H9 (cell line): ENCODE measurements around the gene ALPG. TPM values are rescaled to one million over a fixed set of nuclear protein-coding genes. Genes with fewer than 3 reads are reported as not detected.
A peak's percentile ranks its signal among the peaks of the same experiment; 100 is the strongest.

ENCODE experiments used
- DNase-seq: peaks from one replicate; pipeline ENCODE4 v3.0.0-alpha.2; 2017
- H2AFZ ChIP-seq: one replicate; pipeline ENCODE4 v1.6.1; 2013; ENCODE audit warnings: mild to moderate bottlenecking, low read length, control low read depth, moderate library complexity
- H2AK5ac ChIP-seq: 2 replicates; pipeline ENCODE4 v1.6.1; 2013; ENCODE audit warnings: low read length, control low read depth, mixed read lengths; ENCODE audit not compliant: insufficient read length
- H2BK120ac ChIP-seq: one replicate; pipeline ENCODE4 v1.6.1; 2013; ENCODE audit warnings: low read depth, mild to moderate bottlenecking, low read length, control low read depth, inconsistent platforms; ENCODE audit not compliant: poor library complexity, severe bottlenecking
- H2BK12ac ChIP-seq: 2 replicates; pipeline ENCODE4 v1.6.1; 2013; ENCODE audit warnings: low read length, control low read depth, mixed read lengths, low read depth; ENCODE audit not compliant: insufficient read length
- H2BK15ac ChIP-seq: 2 replicates; pipeline ENCODE4 v1.6.1; 2013; ENCODE audit warnings: low read depth, low read length, control low read depth
- H2BK20ac ChIP-seq: one replicate; pipeline ENCODE4 v1.6.1; 2013; ENCODE audit warnings: low read depth, mild to moderate bottlenecking, low read length, control low read depth, inconsistent platforms; ENCODE audit not compliant: poor library complexity, severe bottlenecking
- H2BK5ac ChIP-seq: 2 replicates; pipeline ENCODE4 v1.6.1; 2013; ENCODE audit warnings: low read length, control low read depth, mixed read lengths; ENCODE audit not compliant: insufficient read length
- H3K14ac ChIP-seq: 2 replicates; pipeline ENCODE4 v1.6.1; 2013; ENCODE audit warnings: low read length, control low read depth; ENCODE audit not compliant: insufficient read depth
- H3K18ac ChIP-seq: 2 replicates; pipeline ENCODE4 v1.6.1; 2013; ENCODE audit warnings: low read depth, mild to moderate bottlenecking, mixed read lengths, low read length, control low read depth; ENCODE audit not compliant: insufficient read length
- H3K23ac ChIP-seq: 2 replicates; pipeline ENCODE4 v1.6.1; 2013; ENCODE audit warnings: low read length, control low read depth, mixed read lengths, low read depth; ENCODE audit not compliant: insufficient read length
- H3K23me2 ChIP-seq: 2 replicates; pipeline ENCODE4 v1.6.1; 2013; ENCODE audit warnings: low read depth, mild to moderate bottlenecking, mixed read lengths, low read length, control low read depth; ENCODE audit not compliant: insufficient read length, poor library complexity, severe bottlenecking
- H3K27ac ChIP-seq: 2 replicates; pipeline ENCODE4 v1.5.1; 2013; ENCODE audit warnings: low read length, control low read depth, mixed read lengths, low read depth; ENCODE audit not compliant: insufficient read length
- H3K27me3 ChIP-seq: 2 replicates; pipeline ENCODE4 v1.6.1; 2013; ENCODE audit warnings: low read length, control low read depth, inconsistent platforms; ENCODE audit not compliant: insufficient read depth
- H3K4ac ChIP-seq: 2 replicates; pipeline ENCODE4 v1.6.1; 2013; ENCODE audit warnings: low read depth, mild to moderate bottlenecking, control low read depth, inconsistent platforms, low read length, moderate library complexity
- H3K4me1 ChIP-seq: 2 replicates; pipeline ENCODE4 v1.6.1; 2013; ENCODE audit warnings: low read length, control low read depth, inconsistent platforms; ENCODE audit not compliant: insufficient read depth
- H3K4me2 ChIP-seq: 2 replicates; pipeline ENCODE4 v1.6.1; 2013; ENCODE audit warnings: low read length, control low read depth, mixed read lengths; ENCODE audit not compliant: insufficient read length, insufficient read depth
- H3K56ac ChIP-seq: 2 replicates; pipeline ENCODE4 v1.6.1; 2013; ENCODE audit warnings: low read depth, mild to moderate bottlenecking, mixed read lengths, low read length, control low read depth; ENCODE audit not compliant: insufficient read length
- H3K79me1 ChIP-seq: 2 replicates; pipeline ENCODE4 v1.6.1; 2013; ENCODE audit warnings: low read depth, mild to moderate bottlenecking, moderate library complexity, low read length, control low read depth, inconsistent platforms; ENCODE audit not compliant: insufficient read depth, poor library complexity, severe bottlenecking
- H3K79me2 ChIP-seq: 2 replicates; pipeline ENCODE4 v1.6.1; 2013; ENCODE audit warnings: low read length, control low read depth, inconsistent platforms; ENCODE audit not compliant: insufficient read depth
- H3K9ac ChIP-seq: 2 replicates; pipeline ENCODE4 v1.6.1; 2013; ENCODE audit warnings: low read length, control low read depth, mixed read lengths; ENCODE audit not compliant: insufficient read length; ENCODE audit errors: extremely low read depth
- H3K9me3 ChIP-seq: one replicate; pipeline ENCODE4 v1.6.1; 2013; ENCODE audit warnings: low read depth, low read length, inconsistent platforms; ENCODE audit not compliant: control insufficient read depth
- H3T11ph ChIP-seq: one replicate; pipeline ENCODE4 v1.6.1; 2013; ENCODE audit warnings: mild to moderate bottlenecking, low read length, control low read depth, inconsistent platforms
- H4K20me1 ChIP-seq: one replicate; pipeline ENCODE4 v1.6.1; 2013; ENCODE audit not compliant: control insufficient read depth, insufficient read length, insufficient read depth
- H4K5ac ChIP-seq: 2 replicates; pipeline ENCODE4 v1.6.1; 2013; ENCODE audit warnings: low read depth, mild to moderate bottlenecking, mixed read lengths, low read length, control low read depth; ENCODE audit not compliant: insufficient read length
- H4K8ac ChIP-seq: replicated peaks from 2 replicates; pipeline ENCODE4 v1.6.1; 2013; ENCODE audit warnings: low read length, control low read depth, mixed read lengths, low read depth; ENCODE audit not compliant: insufficient read length
- H4K91ac ChIP-seq: 2 replicates; pipeline ENCODE4 v1.6.1; 2013; ENCODE audit warnings: low read depth, mild to moderate bottlenecking, moderate library complexity, mixed read lengths, low read length, control low read depth; ENCODE audit not compliant: insufficient read length
- H3K27ac Mint-ChIP-seq, 3 experiments: 2 replicates in 2 of 3; 3 replicates in 1 of 3; pipeline ENCODE4 v1.8.0; 2020 to 2021; ENCODE audit warnings: mixed read lengths in 3 of 3, mild to moderate bottlenecking in 1 of 3, moderate library complexity in 1 of 3
- H3K27me3 Mint-ChIP-seq: 2 replicates; pipeline ENCODE4 v1.8.0; 2021; ENCODE audit warnings: low read depth, mild to moderate bottlenecking, moderate library complexity, mixed read lengths
- H3K36me3 Mint-ChIP-seq, 3 experiments: 2 replicates in 2 of 3; 3 replicates in 1 of 3; pipeline ENCODE4 v1.8.0; 2020 to 2021; ENCODE audit warnings: low read depth in 3 of 3, mixed read lengths in 3 of 3; ENCODE audit not compliant: insufficient read depth in 1 of 3
- H3K4me1 Mint-ChIP-seq, 2 experiments: 2 replicates each; pipeline ENCODE4 v1.8.0; 2020; ENCODE audit warnings: mixed read lengths in 2 of 2
- H3K4me3 Mint-ChIP-seq, 2 experiments: 2 replicates in 1 of 2; 3 replicates in 1 of 2; pipeline ENCODE4 v1.8.0; 2020 to 2021; ENCODE audit warnings: mild to moderate bottlenecking in 2 of 2, mixed read lengths in 2 of 2, moderate library complexity in 1 of 2
- H3K9me3 Mint-ChIP-seq, 2 experiments: 2 replicates in 1 of 2; 3 replicates in 1 of 2; pipeline ENCODE4 v1.8.0; 2020; ENCODE audit warnings: mild to moderate bottlenecking in 2 of 2, mixed read lengths in 2 of 2, moderate library complexity in 1 of 2
- WGBS: extraction: QIAGEN DNeasy Blood & Tissue Kit; methylation state at CpG from one replicate; pipeline ENCODE4 v1.1.7; 2013; ENCODE audit warnings: missing lambda C conversion rate, low lambda C conversion rate, mixed read lengths; ENCODE audit not compliant: insufficient read length; ENCODE audit errors: extremely low coverage; 5-methylcytosine and 5-hydroxymethylcytosine counted together
- total RNA-seq: library from RNA; stranded (reverse); gene quantifications from 2 replicates; pipeline ENCODE4 v1.2.1, GENCODE V29; 2021
- TF ChIP-seq, protein P1 (sequence below): fragments of 200-600 bp; sonication (generic); conservative IDR thresholded peaks from 3 replicates; pipeline ENCODE4 v1.8.0; 2021; ENCODE audit warnings: antibody characterized with exemption, mild to moderate bottlenecking

ALPG gene
- total RNA-seq, 1 experiment from 2014 or later, result 1.3 TPM

DNA sequence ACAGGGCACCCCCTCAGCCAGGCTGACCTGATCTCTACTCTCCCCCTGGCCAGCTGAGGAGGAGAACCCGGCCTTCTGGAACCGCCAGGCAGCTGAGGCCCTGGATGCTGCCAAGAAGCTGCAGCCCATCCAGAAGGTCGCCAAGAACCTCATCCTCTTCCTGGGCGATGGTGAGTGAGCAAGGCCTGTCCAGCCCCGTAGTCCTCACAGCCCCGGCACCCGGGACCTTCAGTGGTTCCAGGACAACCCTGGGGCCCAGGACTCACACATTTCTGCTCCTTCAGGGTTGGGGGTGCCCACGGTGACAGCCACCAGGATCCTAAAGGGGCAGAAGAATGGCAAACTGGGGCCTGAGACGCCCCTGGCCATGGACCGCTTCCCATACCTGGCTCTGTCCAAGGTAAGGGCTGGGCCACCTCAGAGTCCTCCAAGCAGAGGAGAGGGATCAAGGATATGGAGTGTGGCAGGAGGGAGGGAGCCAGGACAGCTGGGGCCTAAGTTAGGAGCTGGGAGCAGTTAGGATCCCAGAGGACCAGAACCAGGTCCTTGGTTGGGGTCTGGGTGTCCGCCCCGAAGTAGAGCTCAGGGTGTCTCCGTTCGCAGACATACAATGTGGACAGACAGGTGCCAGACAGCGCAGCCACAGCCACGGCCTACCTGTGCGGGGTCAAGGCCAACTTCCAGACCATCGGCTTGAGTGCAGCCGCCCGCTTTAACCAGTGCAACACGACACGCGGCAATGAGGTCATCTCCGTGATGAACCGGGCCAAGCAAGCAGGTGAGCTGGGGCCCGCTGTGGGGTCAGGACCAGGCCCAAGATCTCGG lies 49.9 kb downstream of the ALPG start:
- H2BK20ac ChIP-seq, result no peak overlapping the region
- no CpG with 5 or more reads among the region's 27 CpGs for WGBS
- no peaks in the 10 kb centered on the region for H3K9me3 Mint-ChIP-seq
- H3K27me3 ChIP-seq, result no peaks in the 10 kb centered on the region
- H2BK120ac ChIP-seq, result no peak overlapping the region
- H4K8ac ChIP-seq, result no peak overlapping the region
- H3K23ac ChIP-seq, result no peak overlapping the region
- H2BK5ac ChIP-seq, result no peak overlapping the region
- no peak overlapping the region for H3K18ac ChIP-seq
- no peak overlapping the region for H2AK5ac ChIP-seq
- no peak overlapping the region for H3K14ac ChIP-seq
- no peak overlapping the region for H3K4ac ChIP-seq
- H3K36me3 Mint-ChIP-seq, result no peaks in the 10 kb centered on the region
- H3K56ac ChIP-seq, result no peak overlapping the region
- no peaks in the 10 kb centered on the region for H3K9me3 ChIP-seq
- H3K4me2 ChIP-seq, result no peak overlapping the region
- no peak overlapping the region for H2BK12ac ChIP-seq
- TF ChIP-seq, protein P1, sequence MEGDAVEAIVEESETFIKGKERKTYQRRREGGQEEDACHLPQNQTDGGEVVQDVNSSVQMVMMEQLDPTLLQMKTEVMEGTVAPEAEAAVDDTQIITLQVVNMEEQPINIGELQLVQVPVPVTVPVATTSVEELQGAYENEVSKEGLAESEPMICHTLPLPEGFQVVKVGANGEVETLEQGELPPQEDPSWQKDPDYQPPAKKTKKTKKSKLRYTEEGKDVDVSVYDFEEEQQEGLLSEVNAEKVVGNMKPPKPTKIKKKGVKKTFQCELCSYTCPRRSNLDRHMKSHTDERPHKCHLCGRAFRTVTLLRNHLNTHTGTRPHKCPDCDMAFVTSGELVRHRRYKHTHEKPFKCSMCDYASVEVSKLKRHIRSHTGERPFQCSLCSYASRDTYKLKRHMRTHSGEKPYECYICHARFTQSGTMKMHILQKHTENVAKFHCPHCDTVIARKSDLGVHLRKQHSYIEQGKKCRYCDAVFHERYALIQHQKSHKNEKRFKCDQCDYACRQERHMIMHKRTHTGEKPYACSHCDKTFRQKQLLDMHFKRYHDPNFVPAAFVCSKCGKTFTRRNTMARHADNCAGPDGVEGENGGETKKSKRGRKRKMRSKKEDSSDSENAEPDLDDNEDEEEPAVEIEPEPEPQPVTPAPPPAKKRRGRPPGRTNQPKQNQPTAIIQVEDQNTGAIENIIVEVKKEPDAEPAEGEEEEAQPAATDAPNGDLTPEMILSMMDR, result no peak
- H3K27ac ChIP-seq, result no peak overlapping the region
- no peaks in the 10 kb centered on the region for H3K79me2 ChIP-seq
- no peak overlapping the region for H3T11ph ChIP-seq
- no peak overlapping the region for H2AFZ ChIP-seq
- no peak overlapping the region for H4K91ac ChIP-seq
- no peaks in the 10 kb centered on the region for H3K79me1 ChIP-seq
- no peak overlapping the region for H2BK15ac ChIP-seq
- no peaks in the 10 kb centered on the region for H3K4me1 Mint-ChIP-seq
- DNase-seq, result peak; percentile 24
- peaks cover 12% of the 10 kb centered on the region for H3K27me3 Mint-ChIP-seq
- H3K4me3 Mint-ChIP-seq, result no peak overlapping the region
- no peaks in the 10 kb centered on the region for H3K4me1 ChIP-seq
- no peak overlapping the region for H3K27ac Mint-ChIP-seq
- H4K5ac ChIP-seq, result no peak overlapping the region
- H4K20me1 ChIP-seq, result no peaks in the 10 kb centered on the region
- no peak overlapping the region for H3K9ac ChIP-seq
- H3K23me2 ChIP-seq, result no peaks in the 10 kb centered on the region
